ENCODE results near the gene HRH3. TPM values are rescaled to one million over a fixed set of nuclear protein-coding genes. Genes with fewer than 3 reads are reported as not detected.

Gene HRH3
- total RNA-seq, 6 experiments from 2014 or later = not detected

DNA sequence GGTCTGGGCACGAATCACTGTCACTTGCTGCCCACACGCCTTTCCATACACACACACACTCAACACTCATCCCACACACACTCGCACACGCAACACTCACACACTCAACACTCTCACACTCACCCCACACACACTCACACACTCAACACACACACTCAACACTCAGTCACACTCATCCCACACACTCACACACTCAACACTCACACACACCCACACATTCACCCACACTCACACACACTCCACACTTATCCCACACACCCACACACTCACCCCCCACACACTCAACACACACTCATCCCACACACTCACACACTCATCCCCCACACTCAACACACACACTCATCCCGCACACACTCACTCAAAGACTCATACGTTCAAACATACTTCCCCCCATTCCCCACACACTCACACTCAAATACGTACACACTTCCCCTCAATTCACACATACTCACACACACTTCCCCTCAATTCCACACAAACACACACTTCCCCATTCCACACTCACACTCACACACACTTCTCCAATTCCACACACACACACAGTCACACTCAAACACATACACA is 9.0 kb upstream of the HRH3 start:
- ATAC-seq = no peak
- intact Hi-C loops (cut with DNase I) = no loop called here
- TF ChIP-seq, protein P1, sequence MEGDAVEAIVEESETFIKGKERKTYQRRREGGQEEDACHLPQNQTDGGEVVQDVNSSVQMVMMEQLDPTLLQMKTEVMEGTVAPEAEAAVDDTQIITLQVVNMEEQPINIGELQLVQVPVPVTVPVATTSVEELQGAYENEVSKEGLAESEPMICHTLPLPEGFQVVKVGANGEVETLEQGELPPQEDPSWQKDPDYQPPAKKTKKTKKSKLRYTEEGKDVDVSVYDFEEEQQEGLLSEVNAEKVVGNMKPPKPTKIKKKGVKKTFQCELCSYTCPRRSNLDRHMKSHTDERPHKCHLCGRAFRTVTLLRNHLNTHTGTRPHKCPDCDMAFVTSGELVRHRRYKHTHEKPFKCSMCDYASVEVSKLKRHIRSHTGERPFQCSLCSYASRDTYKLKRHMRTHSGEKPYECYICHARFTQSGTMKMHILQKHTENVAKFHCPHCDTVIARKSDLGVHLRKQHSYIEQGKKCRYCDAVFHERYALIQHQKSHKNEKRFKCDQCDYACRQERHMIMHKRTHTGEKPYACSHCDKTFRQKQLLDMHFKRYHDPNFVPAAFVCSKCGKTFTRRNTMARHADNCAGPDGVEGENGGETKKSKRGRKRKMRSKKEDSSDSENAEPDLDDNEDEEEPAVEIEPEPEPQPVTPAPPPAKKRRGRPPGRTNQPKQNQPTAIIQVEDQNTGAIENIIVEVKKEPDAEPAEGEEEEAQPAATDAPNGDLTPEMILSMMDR (IDR thresholded peaks at IDR 0.05) = no peak
- TF ChIP-seq POLR2A (IDR thresholded peaks at IDR 0.05) = no peak
- Histone ChIP-seq H3K4me1 (no peaks in the 10 kb centered on the region), H3K9me3 (no peaks in the 10 kb centered on the region), H3K4me3 (no peak overlapping the region), H3K27ac (no peak overlapping the region), H3K27me3 (no peaks in the 10 kb centered on the region), H3K36me3 (no peaks in the 10 kb centered on the region)
- WGBS (ENCODE audit: insufficient coverage, low coverage, low lambda C conversion rate, missing lambda C conversion rate) = 84% methylated on average over 6 of the region's 7 CpGs
- no peak for DNase-seq

DNA sequence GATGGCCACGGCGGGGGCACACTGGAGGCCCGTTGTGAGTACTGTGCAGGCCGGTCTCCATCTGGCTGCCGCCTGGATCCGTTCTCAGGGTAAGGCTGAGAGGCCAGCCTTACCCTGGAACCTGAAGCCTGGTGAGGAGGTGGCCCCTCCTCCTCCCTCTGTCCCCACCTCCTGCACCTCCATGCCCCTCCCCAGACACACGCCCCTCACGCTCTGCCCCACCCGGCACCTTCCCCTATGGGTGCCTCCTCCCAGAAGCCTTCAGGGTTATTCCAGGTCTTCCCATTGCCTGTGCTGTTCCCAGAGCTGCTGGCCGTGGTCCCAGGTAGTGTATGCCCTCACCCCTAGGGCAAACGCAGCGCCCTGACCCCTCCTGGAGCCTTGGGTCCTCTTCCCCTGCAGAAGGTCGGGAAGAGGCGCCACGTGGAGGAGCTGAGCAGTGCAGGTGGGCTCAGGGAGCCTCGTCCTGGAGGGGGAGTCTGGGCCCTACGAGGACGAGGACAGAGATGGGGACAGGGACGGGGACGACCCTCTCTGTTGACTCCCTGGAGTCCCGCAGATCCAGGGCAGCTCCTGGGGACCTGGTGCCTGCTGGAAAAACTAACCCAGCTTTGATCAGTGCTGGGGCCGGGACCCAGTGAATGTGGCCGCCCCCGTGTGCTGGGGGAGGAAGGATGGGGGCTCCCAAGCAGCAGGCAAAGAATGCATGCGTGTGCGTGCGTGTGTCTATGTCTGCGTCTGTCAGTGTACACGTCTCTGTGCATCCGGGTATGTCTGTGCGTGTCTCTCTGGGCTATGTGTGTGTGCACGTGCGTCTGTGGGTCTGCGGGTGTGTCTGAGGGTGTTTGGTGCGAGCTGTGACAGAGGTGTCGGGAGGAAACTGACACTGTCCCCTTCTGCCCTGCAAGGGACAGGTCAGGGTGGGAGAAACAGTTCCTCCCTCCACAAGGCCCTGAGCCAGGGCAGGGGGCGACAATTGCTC is 8.2 kb upstream of the HRH3 start:
- TF ChIP-seq, protein P1 (IDR thresholded peaks at IDR 0.05) = no peak
- no peak for TF ChIP-seq POLR2A (IDR thresholded peaks at IDR 0.05)
- Histone ChIP-seq H3K36me3 (no peaks in the 10 kb centered on the region), H3K4me1 (no peaks in the 10 kb centered on the region), H3K4me3 (no peak overlapping the region), H3K9me3 (no peaks in the 10 kb centered on the region), H3K27ac (no peak overlapping the region), H3K27me3 (no peaks in the 10 kb centered on the region)
- intact Hi-C loops (cut with DNase I) = no loop called here
- DNase-seq (no peak), ATAC-seq (peak in 3 of 4 donors; percentile 12 to 29 (median 17))
- 21% methylated on average over 11 of the region's 37 CpGs for WGBS (ENCODE audit: insufficient coverage, low coverage, low lambda C conversion rate, missing lambda C conversion rate)

- no peaks in the 10 kb centered on the region for H3K9me3 ChIP-seq
- no peaks in the 10 kb centered on the region for H3K4me1 ChIP-seq
- no peak overlapping the region for H3K27ac ChIP-seq
- H3K36me3 ChIP-seq = no peaks in the 10 kb centered on the region
- ATAC-seq (peak in 1 of 4 donors; percentile 21), DNase-seq (no peak)
- H3K27me3 ChIP-seq = no peaks in the 10 kb centered on the region
- WGBS (ENCODE audit: insufficient coverage, low coverage, low lambda C conversion rate, missing lambda C conversion rate) = 80% methylated on average over 3 of the region's 10 CpGs
- no peak for TF ChIP-seq POLR2A (IDR thresholded peaks at IDR 0.05)
- TF ChIP-seq, protein P1 (IDR thresholded peaks at IDR 0.05) = no peak
- intact Hi-C loops (cut with DNase I) = no loop called here
- no peak overlapping the region for H3K4me3 ChIP-seq
Measured at GRCh38 chr20:62227591-62227976, 7.5 kb upstream of the HRH3 start.

- Histone ChIP-seq H3K4me1 (no peaks in the 10 kb centered on the region), H3K27me3 (no peaks in the 10 kb centered on the region), H3K4me3 (no peak overlapping the region), H3K27ac (no peak overlapping the region), H3K36me3 (no peaks in the 10 kb centered on the region), H3K9me3 (no peaks in the 10 kb centered on the region)
- ATAC-seq (no peak), DNase-seq (no peak)
- intact Hi-C loops (cut with DNase I) = no loop called here
- TF ChIP-seq POLR2A (IDR thresholded peaks at IDR 0.05) = no peak
- TF ChIP-seq, protein P1 (IDR thresholded peaks at IDR 0.05) = no peak
- 66% methylated on average over 9 of the region's 24 CpGs for WGBS (ENCODE audit: insufficient coverage, low coverage, low lambda C conversion rate, missing lambda C conversion rate)
Measured at GRCh38 chr20:62226707-62227590, 6.9 kb upstream of the HRH3 start.
